Astrocyte of the spinal cord (primary cell): ENCODE data around the gene TCEAL4.

Experiments
- DNase-seq: peaks from one replicate; pipeline ENCODE4 v3.0.0; 2011; ENCODE audit warnings: low read depth, low spot score
- H3K4me3 ChIP-seq: 2 replicates; pipeline ENCODE4 v1.5.1; 2011; ENCODE audit warnings: low read depth, mild to moderate bottlenecking, low read length, moderate library complexity
- in situ Hi-C: cut with HindIII; loops from 2 replicates; pipeline ENCODE4 v1.10.0; 2017; ENCODE audit warnings: low sequenced_read_pairs
- TF ChIP-seq, protein P1 (sequence below): IDR thresholded peaks from 2 replicates; pipeline ENCODE4 v1.5.1; 2012; ENCODE audit warnings: low read depth, mild to moderate bottlenecking, low read length, inconsistent platforms

Gene TCEAL4

DNA sequence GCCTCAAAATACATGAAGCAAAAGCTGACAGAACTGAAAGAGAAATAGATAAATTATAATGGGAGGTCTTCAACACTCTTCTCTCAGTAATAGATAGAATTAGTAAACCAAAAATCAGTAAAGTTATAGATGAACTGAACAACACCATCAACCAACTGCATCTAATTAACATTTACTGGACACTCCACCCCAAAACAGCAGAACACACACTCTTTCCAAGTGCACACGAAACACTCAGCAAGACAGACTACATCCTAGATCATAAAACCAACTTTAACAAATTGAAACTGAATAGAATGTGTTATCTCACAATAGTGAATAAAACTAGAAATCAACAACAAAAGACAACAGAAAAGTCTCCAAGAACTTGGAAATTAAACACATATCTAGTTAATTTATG lies 25.1 kb upstream of the TCEAL4 start:
- TF ChIP-seq, protein P1, sequence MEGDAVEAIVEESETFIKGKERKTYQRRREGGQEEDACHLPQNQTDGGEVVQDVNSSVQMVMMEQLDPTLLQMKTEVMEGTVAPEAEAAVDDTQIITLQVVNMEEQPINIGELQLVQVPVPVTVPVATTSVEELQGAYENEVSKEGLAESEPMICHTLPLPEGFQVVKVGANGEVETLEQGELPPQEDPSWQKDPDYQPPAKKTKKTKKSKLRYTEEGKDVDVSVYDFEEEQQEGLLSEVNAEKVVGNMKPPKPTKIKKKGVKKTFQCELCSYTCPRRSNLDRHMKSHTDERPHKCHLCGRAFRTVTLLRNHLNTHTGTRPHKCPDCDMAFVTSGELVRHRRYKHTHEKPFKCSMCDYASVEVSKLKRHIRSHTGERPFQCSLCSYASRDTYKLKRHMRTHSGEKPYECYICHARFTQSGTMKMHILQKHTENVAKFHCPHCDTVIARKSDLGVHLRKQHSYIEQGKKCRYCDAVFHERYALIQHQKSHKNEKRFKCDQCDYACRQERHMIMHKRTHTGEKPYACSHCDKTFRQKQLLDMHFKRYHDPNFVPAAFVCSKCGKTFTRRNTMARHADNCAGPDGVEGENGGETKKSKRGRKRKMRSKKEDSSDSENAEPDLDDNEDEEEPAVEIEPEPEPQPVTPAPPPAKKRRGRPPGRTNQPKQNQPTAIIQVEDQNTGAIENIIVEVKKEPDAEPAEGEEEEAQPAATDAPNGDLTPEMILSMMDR: no peak
- no peak overlapping the region for H3K4me3 ChIP-seq
- in situ Hi-C loops: no loop called here
- DNase-seq: no peak

DNA sequence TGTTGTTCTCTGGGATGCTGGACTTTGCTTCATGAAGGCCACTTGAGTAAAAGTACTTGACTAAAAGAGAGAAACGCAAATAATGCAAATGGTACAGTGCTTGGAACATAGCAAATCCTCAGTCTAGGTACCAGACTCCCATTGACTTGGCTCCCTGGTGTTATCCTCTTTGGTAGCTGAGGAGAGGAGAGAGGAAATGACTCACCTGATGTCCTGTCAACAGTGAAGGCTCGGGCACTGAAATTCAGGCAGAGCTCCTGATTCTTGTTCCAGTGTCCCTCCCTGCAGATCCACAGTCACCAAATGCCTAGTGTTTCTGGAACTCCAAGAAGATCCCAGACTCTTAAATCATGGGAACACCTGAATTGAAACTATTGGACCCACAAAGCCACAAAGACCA lies 22.5 kb upstream of the TCEAL4 start:
- H3K4me3 ChIP-seq: no peak overlapping the region
- in situ Hi-C loops: no loop called here
- DNase-seq: no peak
- TF ChIP-seq, protein P1: no peak

DNA sequence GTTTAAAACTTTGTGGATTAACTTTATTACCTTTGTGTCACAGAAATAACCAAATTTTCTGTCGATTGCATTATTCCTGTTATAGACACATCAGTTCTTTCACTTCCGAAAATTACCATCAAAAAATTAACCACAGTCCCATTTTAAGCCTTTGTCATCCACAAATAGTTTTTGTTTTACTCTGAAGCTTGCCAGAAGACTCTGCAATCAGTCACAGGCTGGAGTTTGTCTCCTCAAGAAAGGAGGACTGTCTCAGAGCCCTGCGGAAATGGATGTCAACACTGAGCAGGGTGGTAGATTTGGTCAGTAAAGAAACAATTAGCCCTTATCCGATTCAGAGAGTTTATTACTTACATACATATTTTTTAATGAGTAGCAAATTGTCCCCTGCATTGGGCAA lies 20.1 kb upstream of the TCEAL4 start:
- no peak overlapping the region for H3K4me3 ChIP-seq
- DNase-seq: no peak
- in situ Hi-C loops: no loop called here
- TF ChIP-seq, protein P1: no peak

DNA sequence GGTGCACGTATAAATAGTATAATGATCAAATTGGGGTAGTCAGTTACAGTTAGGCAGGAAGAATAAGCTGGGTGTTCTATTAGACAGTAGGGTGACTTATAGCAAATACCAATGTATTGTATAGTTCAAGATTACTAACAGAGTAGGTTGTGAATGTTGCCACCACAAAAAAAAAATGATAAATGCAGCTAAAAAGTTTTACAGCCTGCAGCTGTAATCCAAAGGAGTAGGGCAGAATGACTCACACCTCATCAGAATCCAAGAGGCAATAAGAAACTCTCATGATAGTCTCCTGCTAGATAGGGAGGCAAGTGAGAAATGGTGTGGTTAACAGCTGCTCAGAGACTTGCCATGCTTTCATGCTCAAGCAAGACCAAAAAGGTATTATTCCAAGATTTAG lies 19.6 kb upstream of the TCEAL4 start:
- DNase-seq: peak; percentile 55
- H3K4me3 ChIP-seq: no peak overlapping the region
- in situ Hi-C loops: no loop called here
- TF ChIP-seq, protein P1: no peak

DNA sequence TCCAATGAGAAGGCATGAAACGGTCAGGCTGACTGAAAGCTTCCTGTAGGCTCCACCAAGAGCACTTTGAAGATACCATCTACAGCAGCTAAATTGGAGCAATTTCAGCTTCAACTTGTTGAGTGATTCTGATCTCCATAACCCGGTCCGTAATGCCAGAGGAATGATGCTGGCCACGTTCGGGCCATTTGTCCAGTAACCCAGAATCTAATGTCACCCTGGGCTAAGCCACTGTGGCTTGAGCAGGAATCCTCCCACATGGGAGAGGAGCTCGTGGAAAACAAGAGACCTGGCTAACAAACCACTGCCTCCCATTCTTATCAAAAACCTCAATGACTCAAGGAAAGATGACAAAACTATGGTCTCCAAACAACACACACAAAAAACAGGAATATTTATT lies 14.2 kb upstream of the TCEAL4 start:
- in situ Hi-C loops: no loop called here
- TF ChIP-seq, protein P1: no peak

DNA sequence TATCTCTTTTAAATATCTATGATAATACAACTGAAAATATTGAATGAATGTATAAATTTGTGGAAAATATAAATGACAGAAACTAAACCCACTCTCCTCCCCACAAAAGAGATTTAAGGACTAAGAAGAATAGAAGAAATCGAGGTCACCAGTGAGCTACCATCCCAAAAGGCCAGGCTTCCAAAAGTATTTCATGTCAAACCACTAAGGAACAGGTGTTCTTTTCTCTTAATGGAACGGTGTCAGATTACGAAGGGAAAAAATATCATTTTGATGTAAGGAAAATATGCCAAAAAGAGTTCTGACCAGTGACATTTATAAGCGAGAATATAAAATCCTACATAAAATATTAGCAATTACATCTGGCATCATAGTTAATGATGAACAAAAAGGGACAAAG lies 13.6 kb upstream of the TCEAL4 start:
- DNase-seq: no peak
- TF ChIP-seq, protein P1: no peak
- in situ Hi-C loops: no loop called here
- H3K4me3 ChIP-seq: no peak overlapping the region

More for the DNA sequence above, 14.2 kb upstream of the TCEAL4 start:
- no peak for DNase-seq
- no peak overlapping the region for H3K4me3 ChIP-seq

DNA sequence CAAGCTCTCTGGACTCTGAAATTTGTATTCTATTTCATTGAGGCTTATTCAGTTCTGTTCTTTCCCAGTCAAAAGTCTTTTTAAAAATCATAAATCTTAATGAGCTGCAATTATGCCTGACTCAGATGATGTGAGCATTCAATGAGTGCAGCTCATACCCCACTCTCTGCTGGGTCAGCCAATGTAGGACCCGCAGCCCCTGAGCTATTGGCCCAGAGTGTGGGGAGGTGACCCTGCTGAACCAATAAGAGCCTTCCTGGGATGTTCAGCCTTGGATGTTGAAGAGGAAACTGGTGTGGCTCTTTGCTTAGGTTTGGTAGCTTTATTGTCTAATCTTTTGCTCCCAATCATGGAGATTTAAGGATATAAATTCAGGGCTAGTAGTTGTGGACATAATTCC lies 12.1 kb upstream of the TCEAL4 start:
- H3K4me3 ChIP-seq: no peak overlapping the region
- in situ Hi-C loops: no loop called here
- TF ChIP-seq, protein P1: no peak
- no peak for DNase-seq
